UCSD-AML1 (cell line): ENCODE data around the gene LHX4.
A peak's percentile ranks its signal among the peaks of the same experiment; 100 is the strongest.

Experiments
- DNase-seq: peaks from one replicate; lab custom pipeline; 2025; ENCODE audit not compliant: unreplicated experiment; lab: John Stamatoyannopoulos, UW

The LHX4 gene

GRCh38 chr1:180241716-180242544 is 11.9 kb downstream of the LHX4 start:
- DNase-seq: no peak

GRCh38 chr1:180243517-180244221 is 13.6 kb downstream of the LHX4 start:
- DNase-seq: no peak

- no peak for DNase-seq
These were observed 14.8 kb downstream of the LHX4 start for GRCh38 chr1:180244840-180245239.

- no peak for DNase-seq
These were observed 16.5 kb downstream of the LHX4 start for GRCh38 chr1:180246579-180246978.

GRCh38 chr1:180247061-180247460 is 17.0 kb downstream of the LHX4 start:
- no peak for DNase-seq

- DNase-seq: no peak
These were observed 17.5 kb downstream of the LHX4 start for GRCh38 chr1:180247580-180247979.

- DNase-seq: no peak
These were observed 18.1 kb downstream of the LHX4 start for GRCh38 chr1:180248176-180248575.

GRCh38 chr1:180248731-180249681 is 18.9 kb downstream of the LHX4 start:
- DNase-seq: no peak

GRCh38 chr1:180249725-180250498 is 19.8 kb downstream of the LHX4 start:
- no peak for DNase-seq

GRCh38 chr1:180250499-180250770 is 20.4 kb downstream of the LHX4 start:
- DNase-seq: no peak

GRCh38 chr1:180250883-180251509 is 20.9 kb downstream of the LHX4 start:
- no peak for DNase-seq

- DNase-seq: no peak
These were observed 21.7 kb downstream of the LHX4 start for GRCh38 chr1:180251526-180252305.

GRCh38 chr1:180252638-180253536 is 22.8 kb downstream of the LHX4 start:
- peak; percentile 80 for DNase-seq

- no peak for DNase-seq
These were observed 23.8 kb downstream of the LHX4 start for GRCh38 chr1:180253585-180254495.

GRCh38 chr1:180254496-180254819 is 24.4 kb downstream of the LHX4 start:
- no peak for DNase-seq

- no peak for DNase-seq
These were observed 24.8 kb downstream of the LHX4 start for GRCh38 chr1:180254854-180255253.

GRCh38 chr1:180255536-180256340 is 25.7 kb downstream of the LHX4 start:
- DNase-seq: no peak
